C1 segment of cervical spinal cord (tissue), 14 donors: ENCODE measurements around the gene NEDD4L.
"Not testable (repeated sequence)": the region's sequence is repeated elsewhere in the genome, so short reads cannot be mapped to it uniquely, and the experiment has no call there.

Experiments
- DNase-seq, 14 donors: peaks; one replicate each; lab custom pipeline; 2025; lab: John Stamatoyannopoulos, UW

Gene NEDD4L

DNA sequence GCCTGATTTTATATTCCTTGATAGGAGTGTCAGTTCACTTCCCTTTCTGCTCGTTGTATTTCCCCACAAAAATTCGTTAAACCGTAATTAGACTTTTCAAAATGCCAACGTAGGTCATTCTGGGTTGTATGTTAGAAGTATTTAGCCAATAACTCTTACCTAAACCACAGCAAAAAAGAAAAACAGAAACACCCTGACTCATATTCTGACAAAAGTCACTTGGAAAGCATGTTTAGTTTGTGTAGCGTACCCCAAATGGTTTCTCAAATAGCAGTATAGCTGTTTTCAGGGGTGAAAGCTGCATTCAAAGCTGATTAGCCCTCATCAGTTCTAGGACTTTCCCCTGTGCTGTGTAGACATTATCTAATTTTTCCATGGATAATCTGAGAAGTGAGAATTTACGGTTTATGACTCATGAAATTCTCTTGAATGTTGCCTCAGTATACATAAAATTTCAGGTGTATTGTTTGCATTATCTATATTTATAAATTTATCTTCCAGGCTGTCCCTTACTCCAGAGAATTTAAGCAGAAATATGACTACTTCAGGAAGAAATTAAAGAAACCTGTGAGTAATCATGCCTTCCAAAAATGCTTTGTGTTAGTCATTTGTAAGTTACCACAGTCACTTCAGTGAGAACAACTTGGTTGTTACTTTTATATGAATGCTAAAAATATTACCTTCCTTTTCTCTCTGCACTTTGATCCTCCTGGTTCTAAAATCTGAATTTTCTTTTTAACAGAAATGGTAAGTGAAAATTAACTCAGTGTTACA is 319.9 kb downstream of the NEDD4L start:
- DNase-seq: no peak

DNA sequence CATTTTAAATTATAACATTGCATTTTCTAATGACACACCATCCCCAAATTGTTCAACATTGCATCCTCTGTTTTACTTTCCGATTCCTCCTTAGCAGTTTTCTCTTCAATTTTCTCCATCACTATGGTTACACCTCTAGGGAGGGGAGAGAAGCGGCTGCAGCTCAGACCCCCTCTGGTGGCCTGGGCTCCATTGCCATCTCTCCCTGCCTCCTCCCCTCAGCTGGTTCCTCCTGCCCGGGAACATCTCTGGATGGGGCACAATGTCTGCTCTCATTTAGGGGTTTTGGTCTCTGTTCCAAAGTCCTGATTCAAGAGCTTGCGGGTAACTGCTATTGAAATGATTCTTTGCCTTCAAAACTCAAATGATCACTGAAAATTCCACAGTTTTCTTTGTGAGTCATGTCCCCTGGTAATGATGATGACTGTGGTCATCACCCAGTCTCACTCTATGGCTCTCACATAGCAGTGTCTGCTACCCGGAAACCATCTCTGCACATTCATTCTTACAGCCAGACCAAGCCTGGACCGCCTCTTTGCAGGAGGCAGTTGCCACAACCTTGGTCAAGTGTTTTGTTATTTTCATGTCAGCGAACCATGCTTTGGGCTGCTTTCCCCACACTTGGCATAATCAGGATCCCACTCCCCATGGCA is 321.0 kb downstream of the NEDD4L start:
- DNase-seq: no peak

DNA sequence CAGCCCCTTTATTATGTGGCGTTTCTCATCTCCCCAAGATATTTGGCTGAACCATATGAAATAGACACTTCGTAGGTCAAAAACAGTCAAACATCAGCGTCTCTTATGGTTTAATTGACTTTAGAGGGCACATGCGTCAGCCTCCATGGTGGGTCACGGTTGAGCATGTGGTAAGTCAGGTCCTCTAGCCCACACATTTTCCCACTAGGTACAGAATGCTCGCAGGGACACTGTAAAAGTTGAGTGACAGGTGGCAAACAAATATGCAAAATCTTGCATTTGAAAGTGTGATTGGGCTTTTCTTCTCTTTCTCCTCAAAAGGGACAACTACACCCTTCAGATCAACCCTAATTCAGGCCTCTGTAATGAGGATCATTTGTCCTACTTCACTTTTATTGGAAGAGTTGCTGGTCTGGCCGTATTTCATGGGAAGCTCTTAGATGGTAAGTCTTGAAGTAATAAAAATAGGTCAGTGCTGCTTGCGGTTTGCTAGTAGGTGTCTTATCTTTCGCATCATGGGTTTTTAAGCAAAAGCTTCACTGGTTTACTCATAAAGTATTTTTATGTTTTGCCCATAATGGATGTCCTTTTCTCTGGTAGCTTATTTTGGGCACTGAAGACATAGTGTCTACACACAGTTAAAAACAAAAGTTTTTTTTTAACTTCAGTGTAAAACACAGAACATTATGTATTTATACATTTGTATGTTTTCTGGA is 323.6 kb downstream of the NEDD4L start:
- no peak for DNase-seq

DNA sequence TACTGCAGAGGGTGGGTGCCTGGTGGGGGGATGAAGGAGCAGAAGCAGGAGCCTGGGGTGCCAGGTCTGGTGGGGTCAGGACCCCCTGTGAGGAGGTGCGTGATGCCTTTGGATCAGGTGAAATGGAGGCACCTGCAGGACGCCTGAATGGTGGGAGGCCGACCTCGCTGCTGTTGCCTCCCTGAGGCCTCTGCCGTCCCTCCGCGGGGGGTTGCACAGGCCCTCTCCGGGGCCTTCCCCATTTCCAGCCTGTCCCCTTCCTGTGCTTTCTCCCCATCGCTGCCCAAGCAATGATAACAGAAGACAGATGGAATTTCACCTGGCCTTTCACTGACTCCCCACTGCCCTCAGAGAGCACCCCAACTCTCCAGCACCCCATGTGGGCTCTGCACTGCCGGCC is 325.6 kb downstream of the NEDD4L start:
- DNase-seq: no peak

DNA sequence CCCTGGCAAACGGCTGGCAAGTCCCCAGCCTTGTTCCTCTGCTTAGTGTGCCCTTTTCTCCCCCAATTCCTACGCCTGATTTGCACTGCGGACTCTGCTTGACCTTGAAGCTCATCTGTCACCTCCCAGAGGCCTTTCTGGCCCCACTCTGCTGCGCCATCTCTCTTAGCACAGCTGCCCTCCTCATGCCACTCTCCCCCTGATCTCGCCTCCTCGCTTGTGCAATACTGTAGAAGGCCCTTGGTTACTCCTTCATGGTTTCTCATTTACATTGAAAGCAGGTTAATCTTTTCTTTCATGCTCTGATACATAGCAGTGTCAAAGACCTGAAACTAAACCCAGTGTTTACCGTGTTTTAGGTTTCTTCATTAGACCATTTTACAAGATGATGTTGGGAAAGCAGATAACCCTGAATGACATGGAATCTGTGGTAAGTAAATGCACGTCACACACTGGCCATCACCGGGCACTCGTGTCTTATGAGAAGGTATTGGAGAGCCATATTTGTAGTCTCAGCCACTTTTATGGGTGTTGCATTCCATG is 326.1 kb downstream of the NEDD4L start:
- DNase-seq: no peak

DNA sequence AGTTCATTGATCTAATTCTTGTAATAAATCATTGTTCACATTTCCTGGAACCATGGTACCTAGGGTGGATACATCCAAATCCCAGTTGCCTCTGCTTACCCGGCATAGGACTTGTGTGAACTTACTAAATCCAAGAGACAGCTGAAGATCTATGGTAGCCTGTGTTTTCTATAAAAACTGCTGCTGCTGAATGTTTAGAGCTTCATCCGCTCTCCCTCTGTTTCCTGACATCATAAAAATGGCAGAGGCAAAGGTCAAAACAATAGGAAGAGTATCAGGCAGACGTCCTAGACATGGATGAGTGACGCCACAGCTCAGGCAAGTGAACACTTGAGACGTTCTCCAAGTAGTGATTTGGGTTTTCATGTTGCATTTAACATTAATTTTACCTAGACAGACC is 326.6 kb downstream of the NEDD4L start:
- no peak for DNase-seq

DNA sequence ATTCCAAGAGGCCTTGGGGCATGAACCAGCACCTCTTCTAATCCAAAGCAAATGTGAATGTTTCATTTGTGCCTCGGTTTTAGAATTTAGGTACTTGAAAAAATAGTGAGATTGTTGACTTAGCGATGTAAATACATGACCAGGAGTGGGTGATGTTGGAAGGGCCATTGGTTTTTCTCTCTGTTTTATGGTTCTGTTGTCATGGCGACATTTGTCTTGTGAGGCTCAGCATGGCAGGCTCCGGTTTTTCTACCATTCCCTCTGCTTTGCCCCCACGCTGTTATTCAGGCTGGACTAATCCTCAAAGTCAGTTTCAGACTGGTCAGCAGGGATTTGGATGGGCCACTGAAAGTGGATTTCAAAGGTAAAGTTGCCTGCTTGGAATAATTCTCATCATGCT is 329.5 kb downstream of the NEDD4L start:
- DNase-seq: no peak

DNA sequence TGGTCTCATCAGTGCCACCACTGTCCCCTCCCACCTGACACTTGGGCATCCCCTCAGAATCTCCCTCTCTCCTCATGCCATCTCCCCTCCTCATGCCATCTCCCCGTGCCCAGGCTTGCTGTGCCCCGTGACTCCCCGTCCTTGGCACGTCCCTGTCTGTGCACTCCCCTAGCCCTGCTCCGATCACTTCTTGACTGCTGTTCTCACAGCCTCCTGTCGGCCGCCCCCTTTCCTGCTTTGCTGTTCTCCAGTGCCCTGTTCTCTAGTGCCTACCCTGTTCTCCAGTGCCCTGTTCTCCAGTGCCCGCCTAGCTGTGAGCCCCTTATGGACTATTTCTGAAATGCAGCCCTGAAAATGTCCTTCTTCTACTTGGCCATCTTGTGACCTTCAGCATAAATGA is 331.0 kb downstream of the NEDD4L start:
- DNase-seq: no peak

DNA sequence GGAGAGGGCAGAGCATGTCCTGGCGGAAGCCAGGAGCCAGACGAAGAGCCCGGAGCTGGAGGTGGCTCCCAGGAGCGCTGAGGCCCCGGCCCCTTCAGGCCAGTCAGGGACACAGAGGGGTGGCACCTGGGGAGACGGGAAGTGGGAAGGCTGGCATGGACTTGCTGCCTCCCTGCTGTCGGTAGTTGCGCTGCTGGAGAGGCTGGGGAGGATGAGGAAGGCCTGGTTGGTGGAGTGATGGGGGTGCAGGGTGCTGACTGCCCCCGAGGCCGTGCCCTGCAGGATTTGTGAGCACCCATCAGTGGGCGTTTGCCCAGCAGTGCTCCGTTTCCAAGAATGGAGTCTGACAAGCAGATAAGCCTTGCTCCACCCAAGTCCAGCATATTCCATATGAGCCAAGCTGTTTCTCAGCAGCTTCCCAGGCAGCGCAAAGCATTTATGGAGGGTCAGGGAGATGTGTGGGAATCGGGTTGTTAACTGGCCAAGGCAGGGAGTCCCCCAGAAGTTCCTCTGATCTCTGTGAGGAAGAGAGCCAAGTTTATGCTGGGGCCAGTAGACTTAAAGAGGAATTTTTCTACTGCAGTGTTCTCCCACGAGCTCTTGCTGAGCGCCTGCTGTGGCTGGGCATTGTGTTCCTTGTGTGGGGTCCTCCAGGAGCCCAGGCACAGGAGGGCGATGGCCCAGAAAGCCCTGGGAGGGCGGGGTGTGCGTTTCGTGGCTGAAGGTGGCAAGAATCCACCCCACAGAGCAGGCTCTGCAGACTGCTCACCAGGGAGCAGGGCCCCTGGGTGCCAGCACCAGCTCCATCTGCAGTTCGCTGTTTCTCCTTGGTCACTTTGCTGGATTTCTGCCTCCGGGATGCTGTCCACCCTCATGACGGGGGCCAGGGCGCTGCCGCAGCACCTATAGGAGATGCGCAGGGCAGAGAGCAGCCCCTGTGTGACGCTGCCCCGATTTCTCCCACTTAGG is 334.7 kb downstream of the NEDD4L start:
- DNase-seq: no peak

DNA sequence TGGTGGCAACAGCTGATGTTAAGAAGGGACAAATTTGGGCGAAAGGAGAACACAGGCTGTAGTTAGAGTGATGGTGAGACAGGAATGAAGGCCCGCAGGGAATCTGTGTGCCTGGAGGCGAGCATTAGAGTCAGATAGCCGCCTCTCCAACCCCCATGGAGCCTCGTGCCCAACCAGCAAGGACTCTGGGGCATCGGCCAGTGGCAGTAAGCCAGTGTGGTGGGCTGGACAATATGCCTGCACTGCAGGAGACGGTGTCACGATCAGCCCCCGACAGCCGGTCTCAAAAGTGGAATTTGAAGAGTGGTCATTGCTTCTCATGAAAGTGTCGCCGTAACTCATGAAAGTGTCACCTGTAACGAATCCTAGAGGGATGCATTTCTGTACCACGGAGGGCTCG is 335.4 kb downstream of the NEDD4L start:
- peak in 1 of 14 donors; percentile 17 for DNase-seq

DNA sequence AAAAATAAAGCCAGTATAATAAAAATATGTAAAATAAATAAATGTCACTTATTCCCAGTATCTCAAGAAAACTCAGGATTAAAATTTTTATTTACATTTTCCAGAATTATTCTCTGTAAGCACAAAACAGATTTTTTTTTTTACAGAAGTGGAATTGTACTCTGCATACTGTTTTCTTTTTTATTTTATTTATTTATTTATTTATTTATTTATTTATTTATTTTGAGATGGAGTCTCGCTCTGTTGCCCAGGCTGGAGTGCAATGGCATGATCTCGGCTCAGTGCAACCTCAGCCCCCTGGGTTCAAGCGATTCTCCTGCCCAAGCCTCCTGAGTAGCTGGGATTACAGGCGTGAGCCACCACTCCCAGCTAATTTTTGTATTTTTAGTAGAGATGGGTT is 336.1 kb downstream of the NEDD4L start:
- not testable (repeated sequence) for DNase-seq

DNA sequence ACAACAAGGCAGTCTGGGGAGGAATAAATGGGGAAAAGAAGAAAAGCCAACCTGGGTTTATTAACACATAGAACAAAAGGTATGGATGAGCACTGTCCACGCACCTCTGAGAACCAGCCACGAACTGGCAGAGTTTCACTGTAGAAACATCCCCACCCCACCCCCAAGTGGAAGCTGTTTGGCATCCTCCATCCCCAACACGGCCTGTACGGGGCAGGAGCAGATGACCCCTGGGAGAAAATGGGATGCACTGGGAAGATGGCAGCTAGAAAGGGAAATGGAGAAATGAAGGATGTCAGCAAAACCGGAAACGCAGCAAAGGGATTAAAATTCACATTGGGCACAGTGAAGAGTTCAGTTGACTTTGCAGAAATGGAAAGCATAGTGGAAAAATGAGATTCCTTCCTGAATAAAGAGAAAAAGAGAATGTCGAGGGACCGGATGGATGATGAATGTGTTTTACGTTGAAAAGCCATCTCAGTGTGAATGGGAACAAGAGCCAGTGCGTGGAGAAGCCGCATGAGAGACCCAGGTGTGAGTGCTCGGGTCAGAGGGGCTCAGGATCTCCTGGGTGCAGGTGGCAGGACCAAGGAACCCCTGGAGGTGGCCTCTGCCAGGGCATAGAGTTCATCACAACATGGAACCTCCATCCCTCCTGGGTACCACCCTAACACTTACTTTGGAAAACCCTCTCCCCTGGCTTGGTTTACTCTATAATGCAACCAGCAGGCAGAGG is 337.8 kb downstream of the NEDD4L start:
- DNase-seq: no peak

DNA sequence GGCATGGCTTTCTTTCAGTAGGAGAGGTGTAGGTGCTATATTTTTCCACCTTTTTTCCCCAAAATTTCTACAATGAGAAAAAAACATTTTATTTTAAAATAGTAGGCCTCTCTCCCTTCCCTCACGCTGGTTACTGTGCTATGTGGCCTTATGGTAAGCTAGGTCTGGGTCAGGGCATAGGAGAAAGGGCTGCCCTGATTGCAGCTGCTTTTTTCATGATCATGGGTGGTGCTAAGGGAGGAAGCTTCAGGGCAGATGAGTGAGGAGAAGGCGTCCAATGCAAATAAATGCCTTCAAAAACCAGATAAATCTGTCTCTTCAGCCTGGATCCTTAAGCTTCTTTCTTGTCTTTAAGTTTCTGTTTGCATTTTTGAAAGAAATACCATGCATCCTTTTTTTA is 338.4 kb downstream of the NEDD4L start:
- no peak for DNase-seq

DNA sequence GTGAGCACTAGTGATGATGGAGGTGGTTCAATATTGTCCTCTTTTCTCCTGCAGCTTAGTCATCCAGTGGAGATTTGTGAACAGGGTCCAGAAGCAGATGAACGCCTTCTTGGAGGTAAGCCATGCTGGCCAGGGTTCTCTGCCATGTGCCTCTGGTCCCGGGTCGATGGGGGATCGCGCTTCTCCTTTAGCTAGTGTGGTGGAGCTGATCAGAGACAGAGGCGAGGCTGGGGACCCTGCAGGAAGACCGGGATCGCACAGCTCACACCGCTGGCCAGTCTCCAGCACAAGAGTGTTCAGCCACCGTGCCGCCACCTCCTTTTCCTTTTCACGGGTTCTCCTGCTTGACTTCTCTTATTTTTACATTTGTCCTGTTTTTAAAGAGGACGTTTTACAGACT is 341.4 kb downstream of the NEDD4L start:
- peak in 1 of 14 donors; percentile 19 for DNase-seq

DNA sequence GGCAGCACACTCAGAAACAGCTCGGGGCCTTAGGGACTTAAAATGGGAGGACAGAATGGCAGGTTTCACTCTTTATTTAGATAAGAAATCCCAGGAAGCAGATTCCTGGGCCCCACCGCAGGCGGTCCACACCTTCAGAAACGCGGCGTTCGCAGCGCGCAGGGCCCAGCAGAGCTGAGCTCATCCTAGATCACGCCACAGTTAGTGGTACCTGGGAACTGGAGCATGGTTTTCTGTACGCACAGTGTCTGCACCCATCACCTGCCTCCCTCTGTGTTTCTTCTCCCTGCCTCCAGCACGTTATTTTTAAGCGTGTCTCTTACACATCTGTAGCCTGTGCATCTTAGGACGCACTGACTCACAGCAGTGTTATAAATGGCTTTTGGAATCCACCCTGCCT is 342.8 kb downstream of the NEDD4L start:
- DNase-seq: no peak

DNA sequence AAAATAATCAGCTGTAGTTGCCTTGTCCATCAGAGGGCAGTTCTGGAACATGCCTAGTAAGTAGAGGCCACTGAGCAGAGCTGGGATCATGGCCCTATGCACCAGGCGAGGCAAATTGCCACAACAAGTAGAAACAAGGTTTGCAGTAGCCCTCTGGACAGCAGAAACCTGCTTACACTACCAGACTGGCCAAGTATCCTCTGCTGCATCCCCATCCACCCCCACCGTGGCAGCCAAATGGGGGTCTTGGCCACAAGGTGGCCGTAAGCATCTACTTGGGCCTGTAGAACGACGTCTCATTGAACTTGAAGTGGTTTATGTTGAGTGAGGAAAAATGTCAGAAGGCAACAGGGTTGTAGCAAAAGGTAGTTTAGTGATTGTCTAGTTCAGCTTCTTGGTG is 343.7 kb downstream of the NEDD4L start:
- no peak for DNase-seq

DNA sequence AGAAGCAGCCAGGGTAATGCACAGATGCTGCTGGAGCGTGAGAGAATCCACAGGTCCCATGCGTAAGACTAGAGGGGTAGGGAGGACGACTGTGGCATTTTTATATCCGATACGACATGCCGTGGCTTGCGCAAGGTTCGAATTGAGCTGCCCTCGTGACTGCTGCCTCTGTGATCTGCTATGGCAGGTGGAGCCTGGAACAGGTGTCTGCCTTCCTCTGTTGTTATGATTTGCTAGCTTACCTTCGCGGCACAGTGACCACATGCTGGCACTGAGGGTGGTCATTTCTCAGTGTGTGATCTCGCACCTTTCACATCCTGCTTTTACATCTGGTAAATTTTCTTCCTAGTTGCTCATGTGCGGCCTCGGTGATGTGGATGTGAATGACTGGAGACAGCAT is 344.7 kb downstream of the NEDD4L start:
- DNase-seq: no peak

DNA sequence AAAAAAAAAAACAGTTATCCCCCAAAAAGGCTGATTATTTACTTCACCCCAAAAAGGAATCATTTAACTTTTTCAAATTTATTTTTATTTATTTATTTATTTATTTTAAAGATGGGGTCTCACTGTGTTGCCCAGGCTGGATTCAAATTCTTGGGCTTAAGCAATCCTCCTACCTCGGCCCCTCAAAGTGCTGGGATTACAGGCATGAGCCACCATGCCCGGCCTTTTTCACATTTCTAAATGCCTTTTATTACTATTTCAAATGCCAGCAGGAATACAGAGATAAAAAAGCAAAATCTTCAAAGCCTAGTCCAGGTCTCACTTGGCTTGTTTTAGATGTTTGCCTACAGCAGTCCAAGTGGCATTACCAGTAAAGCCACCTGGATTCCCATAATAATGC is 345.7 kb downstream of the NEDD4L start:
- DNase-seq: no peak

DNA sequence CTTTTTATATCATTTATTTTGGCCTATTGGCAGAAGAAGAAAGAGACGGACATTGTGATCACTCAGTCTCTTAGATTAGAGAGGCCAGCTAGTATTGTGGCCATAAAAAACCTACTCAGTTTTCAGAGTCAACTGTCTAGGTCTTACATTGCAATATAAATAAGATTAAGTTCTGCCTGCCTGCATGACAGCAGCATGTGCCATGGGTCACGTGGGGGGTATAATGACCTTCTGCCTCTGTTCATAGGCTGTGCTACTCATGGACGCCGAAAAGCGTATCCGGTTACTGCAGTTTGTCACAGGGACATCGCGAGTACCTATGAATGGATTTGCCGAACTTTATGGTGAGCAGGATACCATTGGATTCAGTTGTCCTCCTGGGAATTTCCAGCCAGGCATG is 346.4 kb downstream of the NEDD4L start:
- DNase-seq: no peak

DNA sequence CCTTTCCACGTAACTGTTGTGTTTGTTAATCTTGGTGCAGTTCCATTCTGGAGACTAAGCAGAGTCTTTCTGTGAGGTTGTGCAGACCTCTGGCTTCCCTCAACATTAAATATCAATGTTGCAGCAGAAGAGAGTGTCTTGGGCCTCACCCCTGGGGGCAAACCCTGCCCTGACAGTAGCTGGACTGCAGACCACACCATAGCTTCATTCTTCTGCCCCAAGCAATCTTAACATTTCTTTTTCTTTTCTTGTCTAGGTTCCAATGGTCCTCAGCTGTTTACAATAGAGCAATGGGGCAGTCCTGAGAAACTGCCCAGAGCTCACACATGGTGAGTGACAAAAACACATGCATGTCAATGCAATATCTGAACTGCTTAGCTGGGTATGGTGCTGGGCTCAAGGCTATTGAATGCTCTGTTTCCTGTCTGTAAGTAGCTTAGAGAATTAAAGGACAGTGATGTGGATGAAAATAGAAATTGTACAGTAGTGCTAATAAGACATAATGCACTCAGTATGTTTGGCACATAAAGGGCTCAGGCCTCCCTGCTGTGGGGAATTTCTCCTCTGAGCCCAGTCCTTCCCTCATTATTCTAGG is 347.3 kb downstream of the NEDD4L start:
- peak in 1 of 14 donors; percentile 25 for DNase-seq
